Calu3 (cell line): ENCODE data around the gene MYO9A. TPM values are rescaled to one million over a fixed set of nuclear protein-coding genes. Genes with fewer than 3 reads are reported as not detected.
A peak's percentile ranks its signal among the peaks of the same experiment; 100 is the strongest.

Experiments
- BruUV-seq: library from RNA; stranded (reverse); fragments of 400-500 nt; replicated peaks from 2 replicates; lab custom pipeline; 2021; lab: Mats Ljungman, UMichigan
- CTCF ChIA-PET: fragments of 300-600 bp; sonication (Branson Sonifier 250); formaldehyde crosslinking; loops from one replicate; lab custom pipeline; 2022; ENCODE audit warnings: antibody characterized with exemption; lab: Charles Lee
- DNase-seq: peaks from one replicate; pipeline ENCODE4 v3.0.0; 2022
- H3K27ac Mint-ChIP-seq: one replicate; pipeline ENCODE4 v1.8.0; 2022; ENCODE audit warnings: mixed read lengths; ENCODE audit not compliant: unreplicated experiment
- H3K27me3 Mint-ChIP-seq: one replicate; pipeline ENCODE4 v1.8.0; 2022; ENCODE audit warnings: mixed read lengths; ENCODE audit not compliant: unreplicated experiment
- H3K36me3 Mint-ChIP-seq: one replicate; pipeline ENCODE4 v1.8.0; 2022; ENCODE audit warnings: mild to moderate bottlenecking, moderate library complexity, mixed read lengths; ENCODE audit not compliant: insufficient read depth, unreplicated experiment
- H3K4me1 Mint-ChIP-seq: one replicate; pipeline ENCODE4 v1.8.0; 2022; ENCODE audit warnings: mild to moderate bottlenecking, low read depth, mixed read lengths; ENCODE audit not compliant: unreplicated experiment
- H3K4me3 Mint-ChIP-seq: one replicate; pipeline ENCODE4 v1.8.0; 2022; ENCODE audit warnings: mild to moderate bottlenecking, low read depth, moderate library complexity, mixed read lengths; ENCODE audit not compliant: unreplicated experiment
- H3K9me3 Mint-ChIP-seq: one replicate; pipeline ENCODE4 v1.8.0; 2022; ENCODE audit warnings: low read depth, mixed read lengths; ENCODE audit not compliant: unreplicated experiment
- intact Hi-C: fragments of 100-400 bp; cut with micrococcal nuclease; formaldehyde crosslinking; loops from one replicate; pipeline ENCODE4 v1.10.0; 2022; ENCODE audit not compliant: unreplicated experiment
- total RNA-seq: library from RNA; stranded (reverse); gene quantifications from 2 replicates; pipeline ENCODE4 v1.2.3, GENCODE V29; 2022
- TF ChIP-seq, protein P1 (sequence below): fragments of 200-600 bp; IDR thresholded peaks from one replicate; pipeline ENCODE4 v1.8.0; 2022; ENCODE audit warnings: antibody characterized with exemption; ENCODE audit not compliant: unreplicated experiment

Gene MYO9A
- total RNA-seq, 1 experiment from 2014 or later, result 32.8 TPM

DNA sequence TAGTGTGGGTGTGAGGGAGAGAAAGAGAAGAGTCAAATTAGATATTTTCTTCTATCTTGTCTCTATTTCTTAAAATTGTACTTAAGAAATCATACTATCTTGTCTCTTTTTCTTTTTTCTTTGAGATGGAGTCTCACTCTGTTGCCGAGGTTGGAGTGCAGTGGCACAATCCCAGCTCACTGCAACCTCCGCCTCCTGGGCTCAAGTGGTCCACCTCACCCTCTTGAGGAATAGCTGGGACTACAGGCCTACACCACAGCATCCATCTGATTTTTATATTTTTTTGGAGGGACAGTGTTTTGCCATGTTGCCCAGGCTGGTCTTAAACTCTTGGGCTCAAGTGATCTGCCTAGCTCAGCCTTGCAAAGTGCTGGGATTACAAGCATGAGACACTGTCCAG, 104.2 kb downstream of the MYO9A start:
- CTCF ChIA-PET, result no interaction called here
- no TSS peak for BruUV-seq
- TF ChIP-seq, protein P1, sequence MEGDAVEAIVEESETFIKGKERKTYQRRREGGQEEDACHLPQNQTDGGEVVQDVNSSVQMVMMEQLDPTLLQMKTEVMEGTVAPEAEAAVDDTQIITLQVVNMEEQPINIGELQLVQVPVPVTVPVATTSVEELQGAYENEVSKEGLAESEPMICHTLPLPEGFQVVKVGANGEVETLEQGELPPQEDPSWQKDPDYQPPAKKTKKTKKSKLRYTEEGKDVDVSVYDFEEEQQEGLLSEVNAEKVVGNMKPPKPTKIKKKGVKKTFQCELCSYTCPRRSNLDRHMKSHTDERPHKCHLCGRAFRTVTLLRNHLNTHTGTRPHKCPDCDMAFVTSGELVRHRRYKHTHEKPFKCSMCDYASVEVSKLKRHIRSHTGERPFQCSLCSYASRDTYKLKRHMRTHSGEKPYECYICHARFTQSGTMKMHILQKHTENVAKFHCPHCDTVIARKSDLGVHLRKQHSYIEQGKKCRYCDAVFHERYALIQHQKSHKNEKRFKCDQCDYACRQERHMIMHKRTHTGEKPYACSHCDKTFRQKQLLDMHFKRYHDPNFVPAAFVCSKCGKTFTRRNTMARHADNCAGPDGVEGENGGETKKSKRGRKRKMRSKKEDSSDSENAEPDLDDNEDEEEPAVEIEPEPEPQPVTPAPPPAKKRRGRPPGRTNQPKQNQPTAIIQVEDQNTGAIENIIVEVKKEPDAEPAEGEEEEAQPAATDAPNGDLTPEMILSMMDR, result no peak
- H3K4me1 Mint-ChIP-seq, result peaks cover 4% of the 10 kb centered on the region
- H3K27ac Mint-ChIP-seq, result no peak overlapping the region
- H3K27me3 Mint-ChIP-seq, result no peaks in the 10 kb centered on the region
- peaks cover 4% of the 10 kb centered on the region for H3K36me3 Mint-ChIP-seq
- no peak overlapping the region for H3K4me3 Mint-ChIP-seq
- intact Hi-C loops, result no loop called here
- DNase-seq, result no peak
- H3K9me3 Mint-ChIP-seq, result no peaks in the 10 kb centered on the region

DNA sequence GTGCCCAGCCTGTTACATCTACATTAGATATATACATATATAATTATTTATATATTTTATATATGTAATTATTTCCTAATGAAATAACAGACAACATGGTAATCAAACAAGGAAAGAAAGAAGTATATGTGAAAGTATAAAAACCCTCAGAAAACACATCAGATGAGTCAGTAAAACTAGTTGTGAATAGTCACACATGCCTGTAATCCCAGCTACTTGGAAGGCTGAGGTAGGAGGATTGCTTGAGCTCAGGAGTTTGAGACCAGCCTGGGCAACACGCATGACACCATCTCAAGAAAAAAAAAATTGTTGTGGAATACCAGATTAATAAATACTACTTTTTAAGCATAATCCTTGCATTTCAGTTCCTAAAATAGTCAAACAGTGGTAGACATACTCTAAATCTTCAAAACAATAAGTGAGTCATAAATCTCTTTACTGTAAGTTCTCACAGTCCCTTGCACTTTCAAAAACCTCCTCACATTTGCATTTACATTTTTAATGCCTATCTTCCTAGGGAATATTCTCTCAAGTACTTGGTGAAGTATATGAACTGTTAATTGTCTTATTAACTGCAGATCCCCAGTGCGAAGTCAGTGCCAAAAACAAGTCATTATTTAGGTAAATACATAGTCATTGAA, 106.5 kb downstream of the MYO9A start:
- DNase-seq, result no peak
- no TSS peak for BruUV-seq
- TF ChIP-seq, protein P1, result no peak
- H3K9me3 Mint-ChIP-seq, result no peaks in the 10 kb centered on the region
- no peak overlapping the region for H3K27ac Mint-ChIP-seq
- H3K4me3 Mint-ChIP-seq, result no peak overlapping the region
- H3K4me1 Mint-ChIP-seq, result peaks cover 11% of the 10 kb centered on the region
- CTCF ChIA-PET, result no interaction called here
- intact Hi-C loops, result no loop called here
- no peaks in the 10 kb centered on the region for H3K27me3 Mint-ChIP-seq
- peaks cover 10% of the 10 kb centered on the region for H3K36me3 Mint-ChIP-seq

DNA sequence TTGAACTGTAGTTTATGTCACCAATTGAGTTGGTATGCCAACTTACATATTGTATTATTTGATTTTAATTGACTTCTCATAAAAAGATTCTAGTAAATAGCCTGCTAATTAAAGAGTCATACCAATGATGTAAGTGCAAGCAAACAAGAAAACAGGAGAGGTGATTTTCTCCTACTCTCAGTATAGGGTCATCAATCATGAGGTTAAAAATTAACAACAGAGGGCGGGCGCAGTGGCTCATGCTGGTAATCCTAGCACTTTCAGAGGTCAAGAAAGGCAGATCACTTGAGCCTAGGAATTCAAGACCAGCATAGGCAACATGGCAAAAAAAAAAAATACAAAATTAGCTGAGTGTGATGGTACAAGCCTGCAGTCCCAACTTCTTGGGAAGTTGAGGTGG, 108.7 kb downstream of the MYO9A start:
- Mint-ChIP-seq H3K4me3 (no peak overlapping the region), H3K4me1 (peaks cover 11% of the 10 kb centered on the region), H3K27me3 (no peaks in the 10 kb centered on the region), H3K27ac (peak overlapping the region; percentile 11), H3K9me3 (no peaks in the 10 kb centered on the region), H3K36me3 (peaks cover 10% of the 10 kb centered on the region)
- intact Hi-C loops, result no loop called here
- DNase-seq, result peak; percentile 71
- TF ChIP-seq, protein P1, result no peak
- BruUV-seq, result no TSS peak
- CTCF ChIA-PET, result no interaction called here

DNA sequence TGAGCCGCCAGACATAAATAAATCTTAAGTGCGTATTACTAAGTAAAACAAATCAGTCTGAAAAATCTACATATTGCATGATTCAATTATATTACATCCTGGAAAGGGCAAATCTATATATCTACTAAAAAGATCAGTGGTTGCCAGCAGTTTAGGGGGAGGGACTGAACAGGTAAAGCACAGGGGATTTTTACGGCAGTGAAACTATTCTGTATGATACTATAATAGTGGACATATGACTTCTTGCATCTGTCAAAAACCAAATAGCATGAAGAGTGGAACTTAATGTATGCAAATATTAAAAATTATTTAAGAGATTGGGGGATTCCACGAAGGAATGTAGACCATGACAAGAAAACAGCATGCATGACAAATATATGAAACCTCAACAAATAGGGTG, 111.6 kb downstream of the MYO9A start:
- CTCF ChIA-PET, result no interaction called here
- Mint-ChIP-seq H3K9me3 (no peaks in the 10 kb centered on the region), H3K27me3 (no peaks in the 10 kb centered on the region), H3K4me1 (peaks cover 11% of the 10 kb centered on the region), H3K27ac (no peak overlapping the region), H3K4me3 (no peak overlapping the region), H3K36me3 (peaks cover 10% of the 10 kb centered on the region)
- intact Hi-C loops, result no loop called here
- no TSS peak for BruUV-seq
- DNase-seq, result no peak
- TF ChIP-seq, protein P1, result no peak
